Activated CD4-positive, CD25-positive, alpha-beta regulatory T cell treated with anti-CD3 and anti-CD28 coated beads, Interleukin-2, amount 50 U/mL, for 72 hours (primary cell): ENCODE measurements around the gene GLI2.

Experiments used
- DNase-seq: peaks from one replicate; pipeline ENCODE4 v3.0.0; 2021

The GLI2 gene

DNA sequence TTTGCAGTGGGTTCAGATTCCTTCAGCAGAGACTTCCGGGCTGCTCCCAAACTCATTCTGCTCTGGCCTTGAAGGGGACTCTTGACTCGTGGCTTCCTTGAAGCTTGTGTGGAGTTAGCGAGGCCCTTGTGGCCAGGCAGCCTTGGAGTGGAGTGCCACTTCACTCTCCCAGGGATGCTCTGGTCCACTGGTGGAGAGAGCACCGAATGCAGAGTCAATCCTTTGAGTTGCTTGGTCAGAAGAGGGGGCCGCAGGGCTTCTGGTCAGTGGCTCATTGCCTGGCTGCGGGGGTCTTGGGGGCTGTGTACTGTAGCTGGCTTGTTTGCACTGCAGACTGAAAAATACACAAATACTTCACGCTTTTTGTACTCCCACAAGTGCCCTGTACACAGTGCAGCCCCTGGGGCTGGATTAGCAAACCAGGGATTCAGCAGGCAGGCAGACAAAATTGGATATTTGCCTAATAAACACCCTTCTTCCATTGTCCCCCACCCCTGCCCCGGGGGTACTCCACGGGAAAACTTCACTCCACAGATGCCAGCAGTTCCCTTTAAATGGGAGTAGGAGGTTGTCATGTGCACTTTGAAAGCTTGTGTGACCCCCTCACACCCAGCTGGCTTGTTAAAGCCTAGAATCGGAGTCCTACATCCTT, 3.2 kb downstream of the GLI2 start:
- DNase-seq: no peak

DNA sequence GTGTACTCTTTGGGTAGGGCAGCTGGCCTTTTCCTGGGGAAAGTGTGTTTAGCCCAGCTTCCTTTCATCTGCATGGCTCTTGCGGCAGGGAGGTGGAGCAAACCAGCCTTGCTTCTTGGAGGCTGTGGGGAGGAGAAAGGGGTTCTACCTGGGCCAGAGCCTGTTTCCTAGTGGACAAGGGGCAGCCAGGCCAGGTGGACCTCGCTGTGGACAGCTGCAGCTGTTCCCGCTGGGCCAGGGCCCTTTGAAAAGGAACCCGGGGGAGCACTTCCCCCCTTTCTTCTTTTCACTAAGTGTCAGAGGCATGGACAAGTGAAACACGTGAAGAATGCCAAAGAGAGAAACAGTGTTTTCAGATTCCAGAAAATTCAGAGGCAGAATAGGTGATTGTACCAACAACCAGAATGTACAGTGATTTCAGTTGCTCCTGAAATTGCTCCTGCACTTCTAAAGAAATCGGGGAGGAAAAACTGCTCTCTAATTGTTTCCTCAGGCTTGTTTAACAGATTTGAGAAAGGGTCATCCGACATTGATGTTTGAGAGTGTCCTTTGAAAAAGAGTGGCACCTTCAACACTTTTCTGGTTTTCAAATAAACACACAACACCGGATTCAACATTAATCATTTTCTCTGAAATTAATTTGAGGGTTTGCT, 3.9 kb downstream of the GLI2 start:
- DNase-seq: no peak

DNA sequence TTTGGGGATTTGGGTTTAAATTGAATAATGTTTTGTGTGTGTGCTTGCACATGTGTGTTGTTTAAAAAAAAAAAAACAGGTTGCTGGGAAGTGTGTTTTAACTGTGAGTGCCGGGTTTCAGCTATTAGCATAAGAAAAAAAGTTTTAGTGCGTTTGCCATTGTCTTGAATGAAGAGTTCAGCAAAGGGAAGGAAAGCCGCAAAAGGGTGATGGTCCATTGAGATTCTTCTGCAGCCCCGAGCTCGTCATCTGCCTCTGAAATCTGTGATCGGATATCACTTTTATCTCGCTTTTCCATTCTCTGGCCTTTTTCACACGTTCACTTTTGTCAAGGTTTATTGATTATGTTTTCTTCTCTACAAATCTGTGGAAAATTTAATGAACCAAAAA, 4.7 kb downstream of the GLI2 start:
- no peak for DNase-seq

- DNase-seq: no peak
Observed at GRCh38 chr2:120740765-120741524, 5.3 kb downstream of the GLI2 start.

DNA sequence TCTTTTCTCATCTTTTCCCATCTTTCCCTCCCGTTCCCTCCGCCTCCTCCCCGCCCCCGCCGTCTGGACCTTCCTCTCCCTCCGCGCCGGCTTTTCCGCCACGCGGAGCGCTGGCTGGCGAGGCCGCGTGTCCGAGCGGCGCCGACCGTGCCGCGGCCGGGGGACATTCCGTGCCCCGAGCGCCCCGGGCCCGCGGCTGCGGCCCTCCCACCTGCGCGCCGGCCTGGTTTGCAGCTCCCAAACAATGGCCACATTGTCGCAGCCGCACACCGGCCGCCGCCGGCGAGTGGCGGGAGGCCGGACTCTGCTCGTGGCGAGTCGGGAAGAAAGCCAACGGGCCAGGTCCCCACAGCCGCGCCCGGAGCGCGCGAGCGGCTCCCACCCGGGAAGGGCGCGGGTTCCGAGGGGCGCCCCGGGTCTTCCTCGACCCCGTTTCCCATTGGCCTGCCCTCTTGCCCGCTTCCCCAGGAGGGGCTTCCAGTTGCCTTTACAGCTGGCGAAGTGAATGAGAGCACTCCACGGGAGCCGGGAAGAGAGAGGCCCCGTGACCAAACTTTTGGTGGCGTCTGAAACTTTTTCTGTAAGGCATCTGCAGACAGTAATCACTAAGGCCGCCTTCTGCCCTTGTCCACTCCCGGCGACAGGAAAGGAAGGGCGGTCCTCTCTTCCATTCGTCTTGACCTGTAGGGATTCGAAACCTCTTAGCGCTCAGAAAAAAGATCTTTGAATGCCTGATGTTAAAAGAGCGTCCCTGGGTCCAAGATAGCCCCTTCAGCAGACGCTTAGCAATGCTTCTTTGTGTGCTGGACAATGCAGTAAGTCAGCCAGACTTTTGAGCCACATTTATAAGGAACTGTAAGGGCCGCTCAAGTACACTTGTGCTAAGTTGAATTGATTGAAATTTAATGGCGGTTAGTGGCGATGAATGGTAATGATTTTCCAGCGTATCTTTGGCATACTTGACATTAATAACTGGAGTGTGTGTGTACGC, 6.2 kb downstream of the GLI2 start:
- DNase-seq: no peak

- no peak for DNase-seq
Observed at GRCh38 chr2:120743657-120744056, 8.0 kb downstream of the GLI2 start.

- no peak for DNase-seq
Observed at GRCh38 chr2:120744817-120745216, 9.1 kb downstream of the GLI2 start.

DNA sequence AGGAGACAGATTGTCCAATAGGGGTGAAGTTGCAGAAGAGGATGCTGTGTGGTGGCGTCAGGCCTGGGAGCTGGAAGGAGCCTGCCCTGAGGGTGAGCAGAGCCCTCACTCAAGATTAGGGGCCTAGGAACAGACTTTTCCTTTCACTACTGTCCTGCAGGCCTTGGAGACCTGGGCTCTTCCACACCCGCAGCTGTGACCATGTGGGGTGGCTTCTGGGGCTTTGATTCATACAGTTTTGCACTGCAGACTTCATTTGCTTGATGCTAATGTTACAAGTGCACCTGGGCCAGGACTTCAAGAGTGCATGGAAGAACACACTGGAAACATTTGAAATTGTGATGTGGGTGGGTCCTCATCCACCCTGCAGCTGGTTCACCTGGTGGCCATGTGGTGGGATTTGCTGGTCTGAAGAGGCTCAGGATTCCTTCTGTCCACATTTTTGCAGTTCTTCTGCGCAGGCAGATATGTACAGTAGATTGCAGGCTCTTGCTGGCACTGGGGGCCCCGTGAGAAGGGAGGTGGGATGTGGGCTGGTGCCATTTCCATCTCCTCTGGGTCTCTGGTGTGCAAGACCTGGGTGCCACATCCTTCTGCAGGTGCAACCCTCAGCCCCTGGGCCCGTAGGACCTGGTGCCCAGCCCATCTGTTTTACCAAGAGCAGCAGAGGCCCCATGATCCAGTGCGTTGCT, 9.9 kb downstream of the GLI2 start:
- DNase-seq: no peak

- DNase-seq: no peak
Observed at GRCh38 chr2:120746144-120746543, 10.5 kb downstream of the GLI2 start.

- DNase-seq: no peak
Observed at GRCh38 chr2:120747281-120747680, 11.6 kb downstream of the GLI2 start.

GRCh38 chr2:120747706-120748105, 12.0 kb downstream of the GLI2 start:
- DNase-seq: no peak

- no peak for DNase-seq
Observed at GRCh38 chr2:120748310-120748709, 12.6 kb downstream of the GLI2 start.

DNA sequence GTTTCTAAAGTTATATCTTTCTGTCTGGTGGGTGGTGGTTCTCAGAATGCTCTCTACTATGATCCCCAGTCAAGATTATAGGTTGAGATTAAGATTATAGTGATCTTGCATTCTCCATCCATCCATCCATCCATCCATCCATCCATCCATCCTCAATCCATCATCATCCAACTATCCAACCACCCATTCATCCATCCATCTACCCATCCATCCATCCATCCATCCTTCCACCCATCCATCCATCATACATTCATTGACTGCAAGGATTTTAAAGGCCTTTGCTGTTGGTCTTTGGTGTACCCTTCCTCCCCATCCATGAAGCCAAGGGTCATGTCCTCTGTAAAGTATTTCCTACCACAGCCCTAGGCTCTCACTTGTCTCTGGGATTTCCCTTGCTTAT, 13.1 kb downstream of the GLI2 start:
- no peak for DNase-seq

DNA sequence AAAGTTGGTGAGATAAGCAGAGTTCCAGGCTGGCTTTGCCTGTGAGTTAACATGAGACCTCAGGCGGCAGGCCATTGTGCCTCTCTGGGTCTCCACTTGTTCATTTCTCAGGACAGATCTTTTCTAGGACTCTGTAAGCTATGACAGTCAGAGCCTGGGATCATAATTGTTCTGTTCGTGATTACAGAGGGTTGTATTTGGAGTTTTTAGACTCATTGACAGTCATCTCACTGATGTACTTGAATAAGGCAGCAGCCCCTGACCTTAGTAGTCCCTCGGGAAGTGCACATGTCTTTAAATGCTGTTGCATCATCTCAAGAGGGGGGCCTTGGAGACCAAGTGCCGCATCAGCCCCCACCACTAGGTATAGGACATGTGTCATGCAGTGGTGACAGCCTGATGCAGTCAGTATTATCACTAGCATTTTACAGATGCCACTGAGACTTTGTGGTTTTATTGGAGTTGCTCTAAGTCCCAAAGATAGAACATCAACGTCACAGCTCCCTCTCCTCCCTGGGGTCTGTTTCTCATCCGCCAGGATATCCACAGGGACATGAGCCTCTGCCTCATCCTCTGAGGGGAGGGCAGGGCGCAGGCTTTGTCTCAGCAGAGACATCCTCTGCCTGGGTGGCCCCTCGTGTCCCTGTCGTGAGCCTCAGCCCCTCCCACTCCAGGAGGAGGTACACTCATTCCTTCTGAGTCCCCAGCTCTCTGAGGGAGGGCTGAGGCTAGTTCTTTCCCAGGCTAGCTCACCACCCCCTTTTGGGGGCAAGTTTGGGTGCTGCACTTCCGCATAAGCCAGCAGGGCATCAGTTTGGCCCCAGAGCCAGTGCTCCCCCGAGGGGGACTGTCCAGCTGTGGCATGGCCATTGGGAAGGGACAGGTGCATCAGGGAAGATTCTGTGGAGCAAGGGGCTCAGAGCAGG, 14.1 kb downstream of the GLI2 start:
- DNase-seq: no peak

GRCh38 chr2:120750488-120751210, 15.0 kb downstream of the GLI2 start:
- no peak for DNase-seq

DNA sequence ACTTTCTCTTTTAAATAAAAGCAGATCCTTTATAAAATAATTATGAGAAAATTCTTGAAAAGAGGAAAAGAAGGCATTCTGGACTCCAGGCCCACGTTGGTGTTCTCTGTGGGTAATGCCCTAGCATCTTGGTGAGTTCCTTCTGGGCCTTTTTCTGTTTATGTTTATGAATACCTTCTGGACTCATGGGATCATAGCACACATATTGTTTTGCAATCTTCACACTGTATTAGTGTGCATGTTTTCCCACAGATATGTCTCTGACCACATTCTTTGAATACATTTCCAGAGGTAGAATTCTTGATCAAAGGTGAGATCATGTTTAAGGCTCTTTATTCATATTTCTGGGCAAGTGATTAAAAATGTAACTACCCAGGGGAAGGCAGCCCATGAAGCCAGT, 15.9 kb downstream of the GLI2 start:
- DNase-seq: no peak

GRCh38 chr2:120754067-120754960, 18.6 kb downstream of the GLI2 start:
- DNase-seq: no peak

GRCh38 chr2:120758181-120759144, 22.8 kb downstream of the GLI2 start:
- DNase-seq: no peak
